Left cardiac atrium (tissue), 4 donors: ENCODE data around the gene SCYGR4. TPM values are rescaled to one million over a fixed set of nuclear protein-coding genes. Genes with fewer than 3 reads are reported as not detected.
"Not testable (repeated sequence)": the region's sequence is repeated elsewhere in the genome, so short reads cannot be mapped to it uniquely, and the experiment has no call there.

ENCODE experiments used
- ATAC-seq, 2 donors: fragments of 200-7000 bp; cut with Tn5 transposase; one replicate each; pipeline ENCODE4 v1.9.1; 2020; ENCODE audit warnings: mild to moderate bottlenecking in 2 of 2, moderate library complexity in 2 of 2
- DNase-seq: peaks from one replicate; pipeline ENCODE4 v3.0.0-alpha.2; 2020
- intact Hi-C, 2 donors: fragments of 100-400 bp; cut with DNase I; formaldehyde crosslinking; loops; one replicate each; pipeline versions ENCODE4 v1.14.1 to v1.15.1; 2022 to 2023
- long read RNA-seq: library from polyadenylated mRNA; unstranded; transcript quantifications from one replicate; pipeline ENCODE4 v2.0.0, GENCODE V29; 2021
- total RNA-seq, 2 donors: library from RNA; stranded (reverse); fragmentation: NEBNext Ultra II Directional; extraction: Animal tissue kit (Norgen Biotek cat#: 25700); gene quantifications; one replicate each; pipeline ENCODE4 v1.2.1, GENCODE V29; 2021
- donor health status: DM: no; HTN: yes; CAD: no.
- donor health status: DM: no; HTN: yes; CAD: no; lungs with severe emphysema.
- donor health status: DM: yes; HTN: yes; CAD: no.
- donor health status: Dilated cardiomyopathy.

SCYGR4 gene
- not detected for total RNA-seq
- long read RNA-seq, result 0 reads

GRCh38 chr2:227617316-227618230, at the start of gene SCYGR4:
Gene SCYGR4, plus strand, starts transcription at chr2:227617498. Its CDS starts 0 bp downstream, at chr2:227617498.
- DNase-seq, result no peak
- intact Hi-C loops, result no loop called here
- ATAC-seq, result no peak

- ATAC-seq (no peak), DNase-seq (no peak)
- intact Hi-C loops, result no loop called here
Measured at GRCh38 chr2:227568852-227569169, 48.5 kb upstream of the SCYGR4 start.

GRCh38 chr2:227570615-227571014, 46.7 kb upstream of the SCYGR4 start:
- ATAC-seq, result no peak
- intact Hi-C loops, result no loop called here
- DNase-seq, result no peak

GRCh38 chr2:227576110-227576509, 41.2 kb upstream of the SCYGR4 start:
- DNase-seq, result no peak
- intact Hi-C loops, result no loop called here
- ATAC-seq, result no peak

- no peak for ATAC-seq
- DNase-seq, result no peak
- intact Hi-C loops, result no loop called here
Measured at GRCh38 chr2:227576812-227577211, 40.5 kb upstream of the SCYGR4 start.

- intact Hi-C loops, result no loop called here
- ATAC-seq, result no peak
- no peak for DNase-seq
Measured at GRCh38 chr2:227577555-227577954, 39.7 kb upstream of the SCYGR4 start.

GRCh38 chr2:227578642-227579041, 38.7 kb upstream of the SCYGR4 start:
- intact Hi-C loops, result no loop called here
- no peak for DNase-seq
- ATAC-seq, result no peak

GRCh38 chr2:227579791-227580190, 37.5 kb upstream of the SCYGR4 start:
- ATAC-seq (no peak), DNase-seq (no peak)
- intact Hi-C loops, result no loop called here

- intact Hi-C loops, result no loop called here
- ATAC-seq, result no peak
- DNase-seq, result no peak
Measured at GRCh38 chr2:227582369-227582768, 34.9 kb upstream of the SCYGR4 start.

- DNase-seq (no peak), ATAC-seq (no peak)
- intact Hi-C loops, result no loop called here
Measured at GRCh38 chr2:227592694-227593387, 24.5 kb upstream of the SCYGR4 start.

GRCh38 chr2:227595797-227596196, 21.5 kb upstream of the SCYGR4 start:
- DNase-seq (no peak), ATAC-seq (no peak)
- intact Hi-C loops, result no loop called here

GRCh38 chr2:227597036-227597435, 20.3 kb upstream of the SCYGR4 start:
- intact Hi-C loops, result no loop called here
- DNase-seq, result no peak
- no peak for ATAC-seq

GRCh38 chr2:227597998-227598397, 19.3 kb upstream of the SCYGR4 start:
- ATAC-seq (no peak), DNase-seq (no peak)
- intact Hi-C loops, result no loop called here

- DNase-seq, intact Hi-C loops, ATAC-seq: not testable (repeated sequence)
Measured at GRCh38 chr2:227598835-227599503, 18.3 kb upstream of the SCYGR4 start, which contains the start of gene SCYGR2. Gene SCYGR2, plus strand, starts transcription at chr2:227598893. Its CDS starts 0 bp downstream, at chr2:227598893.

- no peak for ATAC-seq
- intact Hi-C loops, result no loop called here
- DNase-seq, result no peak
Measured at GRCh38 chr2:227602358-227602757, 14.9 kb upstream of the SCYGR4 start.

GRCh38 chr2:227606476-227606875, 10.8 kb upstream of the SCYGR4 start:
- DNase-seq (no peak), ATAC-seq (no peak)
- intact Hi-C loops, result no loop called here

GRCh38 chr2:227607941-227608340, 9.4 kb upstream of the SCYGR4 start:
- ATAC-seq, result no peak
- intact Hi-C loops, result no loop called here
- DNase-seq, result no peak

GRCh38 chr2:227608561-227609338, 8.5 kb upstream of the SCYGR4 start:
- DNase-seq, result no peak
- peak in 1 of 2 donors; percentile 35 for ATAC-seq
- intact Hi-C loops, result no loop called here

- intact Hi-C loops, result no loop called here
- no peak for DNase-seq
- ATAC-seq, result no peak
Measured at GRCh38 chr2:227610123-227610522, 7.2 kb upstream of the SCYGR4 start.
